Right lobe of liver (tissue), 6 donors: ENCODE data around the gene PRR12. TPM values are rescaled to one million over a fixed set of nuclear protein-coding genes. Genes with fewer than 3 reads are reported as not detected.

Experiments used
- ATAC-seq, 4 donors: fragments of 200-7000 bp; cut with Tn5 transposase; one replicate each; pipeline ENCODE4 v1.9.1; 2020; ENCODE audit warnings: mild to moderate bottlenecking in 4 of 4, moderate library complexity in 4 of 4
- DNase-seq, 3 donors: peaks; one replicate each; pipeline ENCODE4 v3.0.0-alpha.2; 2020
- H3K27ac ChIP-seq, 3 donors: fragments of 200-600 bp; one replicate each; pipeline ENCODE4 v1.8.0; 2022
- H3K27me3 ChIP-seq, 2 donors: fragments of 200-600 bp; one replicate each; pipeline ENCODE4 v1.8.0; 2022
- H3K36me3 ChIP-seq, 4 donors: fragments of 200-600 bp; sonication (generic) in 1 of 4; one replicate each; pipeline versions ENCODE4 v1.5.1 to v1.8.0; 2017 to 2022; ENCODE audit warnings: control low read depth in 1 of 4
- H3K4me1 ChIP-seq, 4 donors: fragments of 200-600 bp; sonication (generic) in 1 of 4; one replicate each; pipeline versions ENCODE4 v1.5.1 to v1.8.0; 2017 to 2022; ENCODE audit warnings: control low read depth in 1 of 4
- H3K4me3 ChIP-seq, 3 donors: fragments of 200-600 bp; one replicate each; pipeline ENCODE4 v1.8.0; 2022
- H3K9me3 ChIP-seq, 4 donors: fragments of 200-600 bp; sonication (generic) in 1 of 4; one replicate each; pipeline versions ENCODE4 v1.5.1 to v1.8.0; 2017 to 2022; ENCODE audit warnings: control low read depth in 1 of 4
- POLR2A ChIP-seq: fragments of 450-650 bp; IDR thresholded peaks from one replicate; pipeline ENCODE4 v1.6.1; 2017; ENCODE audit warnings: antibody characterized with exemption, mild to moderate bottlenecking
- WGBS: methylation state at CpG from one replicate; pipeline ENCODE4 v1.1.6; 2018; ENCODE audit warnings: low coverage, low lambda C conversion rate; ENCODE audit not compliant: insufficient coverage; ENCODE audit errors: missing lambda C conversion rate; 5-methylcytosine and 5-hydroxymethylcytosine counted together
- intact Hi-C, 2 donors: fragments of 100-400 bp; cut with DNase I; formaldehyde crosslinking; loops; one replicate each; pipeline versions ENCODE4 v1.11.2 to v1.14.1; 2022
- total RNA-seq, 6 experiments: library from RNA; depleted of rRNA in 2 of 6; stranded (reverse); fragments of >200 nt in 2 of 6; fragmentation: NEBNext Ultra II Directional in 3 of 6; extraction: Animal tissue kit (Norgen Biotek cat#: 25700) in 3 of 6; gene quantifications; one replicate each; pipeline versions ENCODE4 v1.1.0 to v1.2.4, GENCODE V29; 2016 to 2023
- TF ChIP-seq, protein P1 (sequence below), 4 donors: fragments of 200-600 bp in 3 of 4; fragments of 450-650 bp in 1 of 4; IDR thresholded peaks; one replicate each; pipeline versions ENCODE4 v1.5.1 to v1.8.0; 2016 to 2022; ENCODE audit warnings: antibody characterized with exemption in 4 of 4, mild to moderate bottlenecking in 2 of 4
- donor health status: DM: no; HTN: yes; CAD: no.
- donor health status: DM: no; HTN: no; CAD: no.
- donor health status: DM: no; HTN: no; CAD: no.
- donor health status: DM: no; HTN: yes; CAD: no.
- donor health status: DM: no; HTN: yes; CAD: no.

The PRR12 gene
- total RNA-seq, 6 experiments from 2014 or later, result 4.0 to 8.5 (median 5.5) TPM

DNA sequence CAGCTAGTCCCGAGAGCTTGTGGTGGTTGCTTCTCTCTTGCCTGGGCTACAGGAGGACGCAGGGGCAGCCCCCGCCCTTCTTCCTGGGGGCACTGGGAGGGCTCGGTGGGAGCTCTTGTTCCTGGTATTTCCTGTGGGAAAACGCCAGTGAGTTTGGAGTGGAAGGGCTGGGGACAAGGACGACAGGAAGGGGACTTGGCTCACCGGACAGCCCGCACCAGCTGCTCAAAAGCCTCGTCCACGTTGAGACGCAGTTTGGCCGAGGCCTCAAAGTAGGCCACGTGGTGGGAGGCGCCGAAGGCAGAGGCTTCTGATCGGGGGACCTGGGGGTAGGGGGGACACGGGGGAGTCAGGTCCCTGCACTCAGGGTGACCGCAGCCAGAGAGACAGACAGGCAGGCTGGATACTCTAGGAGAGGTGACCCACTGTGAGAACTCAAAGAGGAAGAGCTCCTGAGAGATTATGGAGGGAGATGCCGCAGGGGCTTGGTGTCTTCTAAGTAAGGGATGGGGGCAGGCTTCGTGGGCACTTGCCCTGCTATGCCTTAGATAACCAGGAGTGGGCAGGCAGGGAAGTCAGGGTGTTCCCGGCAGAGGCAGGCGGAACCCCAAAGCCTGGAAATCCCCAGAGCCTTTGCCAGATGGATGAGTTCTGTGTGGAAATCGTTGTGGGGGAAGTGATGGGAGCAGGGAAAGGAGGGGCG is 44.7 kb downstream of the PRR12 start:
- H3K27ac ChIP-seq, result no peak overlapping the region
- no peaks in the 10 kb centered on the region for H3K36me3 ChIP-seq
- ATAC-seq (no peak), DNase-seq (peak in 1 of 3 donors; percentile 21)
- intact Hi-C loops, result no loop called here
- peaks cover 0 to 8% (median 0%) of the 10 kb centered on the region in 4 donors for H3K4me1 ChIP-seq
- H3K9me3 ChIP-seq, result no peaks in the 10 kb centered on the region
- no peak for TF ChIP-seq POLR2A
- TF ChIP-seq, protein P1, sequence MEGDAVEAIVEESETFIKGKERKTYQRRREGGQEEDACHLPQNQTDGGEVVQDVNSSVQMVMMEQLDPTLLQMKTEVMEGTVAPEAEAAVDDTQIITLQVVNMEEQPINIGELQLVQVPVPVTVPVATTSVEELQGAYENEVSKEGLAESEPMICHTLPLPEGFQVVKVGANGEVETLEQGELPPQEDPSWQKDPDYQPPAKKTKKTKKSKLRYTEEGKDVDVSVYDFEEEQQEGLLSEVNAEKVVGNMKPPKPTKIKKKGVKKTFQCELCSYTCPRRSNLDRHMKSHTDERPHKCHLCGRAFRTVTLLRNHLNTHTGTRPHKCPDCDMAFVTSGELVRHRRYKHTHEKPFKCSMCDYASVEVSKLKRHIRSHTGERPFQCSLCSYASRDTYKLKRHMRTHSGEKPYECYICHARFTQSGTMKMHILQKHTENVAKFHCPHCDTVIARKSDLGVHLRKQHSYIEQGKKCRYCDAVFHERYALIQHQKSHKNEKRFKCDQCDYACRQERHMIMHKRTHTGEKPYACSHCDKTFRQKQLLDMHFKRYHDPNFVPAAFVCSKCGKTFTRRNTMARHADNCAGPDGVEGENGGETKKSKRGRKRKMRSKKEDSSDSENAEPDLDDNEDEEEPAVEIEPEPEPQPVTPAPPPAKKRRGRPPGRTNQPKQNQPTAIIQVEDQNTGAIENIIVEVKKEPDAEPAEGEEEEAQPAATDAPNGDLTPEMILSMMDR (IDR thresholded peaks at IDR 0.05), result no peak
- H3K27me3 ChIP-seq, result no peaks in the 10 kb centered on the region
- 45% methylated on average over 11 of the region's 24 CpGs for WGBS
- H3K4me3 ChIP-seq, result no peak overlapping the region

DNA sequence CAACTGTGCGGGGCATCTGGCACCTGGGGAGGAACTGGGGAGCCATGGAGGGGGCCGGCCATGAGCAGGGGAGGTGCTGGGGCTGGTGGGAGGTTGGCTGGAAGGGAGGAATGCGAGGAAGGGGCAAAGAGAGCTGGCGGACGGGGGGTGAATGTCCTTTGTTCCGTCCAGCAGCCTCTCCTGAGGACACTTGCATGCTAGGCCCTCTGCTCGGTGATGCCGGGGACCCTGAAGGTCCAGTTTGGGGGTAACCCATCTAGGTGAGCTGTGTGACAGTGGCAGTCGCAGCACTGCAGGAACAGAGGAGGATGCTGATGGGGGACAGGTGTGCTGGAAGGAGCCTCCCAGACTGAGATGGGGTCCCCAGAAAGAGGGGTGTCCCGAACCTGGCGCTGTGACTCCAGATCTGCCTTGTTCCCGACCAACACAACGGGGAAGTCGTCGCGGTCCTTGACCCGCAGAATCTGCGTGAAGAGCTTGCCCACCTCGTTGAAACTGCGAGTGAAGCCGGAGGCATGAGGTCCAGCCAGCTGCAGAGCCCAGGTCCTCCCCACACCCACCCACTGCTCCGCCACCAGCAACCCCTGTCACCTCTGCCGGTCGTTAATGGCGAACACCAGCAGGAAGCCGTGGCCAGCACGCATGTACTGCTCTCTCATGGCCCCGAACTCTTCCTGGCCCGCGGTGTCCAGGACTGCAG is 45.4 kb downstream of the PRR12 start:
- intact Hi-C loops, result no loop called here
- Histone ChIP-seq H3K36me3 (no peaks in the 10 kb centered on the region), H3K27ac (no peak overlapping the region), H3K27me3 (no peaks in the 10 kb centered on the region), H3K4me1 (peaks cover 0 to 12% (median 0%) of the 10 kb centered on the region in 4 donors), H3K4me3 (no peak overlapping the region), H3K9me3 (no peaks in the 10 kb centered on the region)
- no peak for ATAC-seq
- 68% methylated on average over 6 of the region's 30 CpGs for WGBS
- TF ChIP-seq, protein P1 (IDR thresholded peaks at IDR 0.05), result no peak
- peak in 1 of 3 donors; percentile 23 for DNase-seq

DNA sequence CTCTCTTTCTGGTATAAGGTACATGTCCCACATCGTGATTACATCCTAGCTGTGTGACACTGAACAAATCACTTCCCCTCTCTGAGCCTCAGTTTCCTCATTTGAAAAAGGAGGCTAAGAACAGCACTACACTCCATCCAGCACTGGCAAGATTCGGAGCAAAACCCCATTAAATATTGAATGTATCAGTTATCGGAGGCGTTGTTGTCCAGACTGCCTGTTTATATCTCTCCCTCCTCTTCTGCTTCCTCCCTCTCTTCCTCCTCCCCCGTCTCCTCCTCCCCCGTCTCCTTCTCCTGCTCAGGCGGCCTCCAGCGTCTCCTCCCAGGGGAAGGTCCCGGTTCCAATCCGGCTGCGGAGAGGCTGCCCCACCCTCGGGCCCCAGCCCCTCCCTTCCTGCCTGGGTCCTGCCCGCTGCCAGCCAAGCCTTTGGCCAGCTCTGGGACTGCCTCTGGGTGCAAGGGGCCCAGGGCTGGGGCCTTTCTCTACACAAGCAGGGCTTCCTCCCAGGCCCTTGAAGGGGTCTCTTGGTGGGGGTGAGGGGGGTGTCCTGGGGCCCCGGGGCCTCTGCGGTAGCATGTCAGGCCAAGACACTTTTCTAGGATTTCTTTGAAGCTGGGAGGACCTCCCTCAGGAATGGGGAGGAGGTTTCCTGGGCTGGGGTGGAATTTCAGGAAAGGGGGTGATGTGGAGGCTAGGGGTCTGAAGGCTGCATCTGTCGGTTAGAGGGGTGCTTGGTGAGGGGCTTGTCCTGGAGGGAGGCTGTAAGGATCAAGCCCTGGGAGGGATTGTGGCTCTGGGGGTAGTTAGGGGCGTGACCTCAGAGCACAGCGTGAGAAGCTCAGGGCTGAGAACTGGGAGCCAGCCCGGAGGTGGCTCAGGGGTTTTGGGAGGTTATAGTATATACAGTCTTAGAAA is 47.1 kb downstream of the PRR12 start:
- DNase-seq (peak; percentile 73 to 76 (median 74)), ATAC-seq (no peak)
- Histone ChIP-seq H3K27ac (peak overlapping the region; percentile 40 to 48 (median 47)), H3K36me3 (no peaks in the 10 kb centered on the region), H3K27me3 (no peaks in the 10 kb centered on the region), H3K4me3 (peak overlapping the region in 1 of 3 donors; percentile 62), H3K4me1 (peaks cover 0 to 11% (median 4%) of the 10 kb centered on the region in 4 donors), H3K9me3 (no peaks in the 10 kb centered on the region)
- intact Hi-C loops, result no loop called here
- no peak for TF ChIP-seq POLR2A
- TF ChIP-seq, protein P1 (IDR thresholded peaks at IDR 0.05), result no peak
- 31% methylated on average over 19 of the region's 19 CpGs for WGBS

DNA sequence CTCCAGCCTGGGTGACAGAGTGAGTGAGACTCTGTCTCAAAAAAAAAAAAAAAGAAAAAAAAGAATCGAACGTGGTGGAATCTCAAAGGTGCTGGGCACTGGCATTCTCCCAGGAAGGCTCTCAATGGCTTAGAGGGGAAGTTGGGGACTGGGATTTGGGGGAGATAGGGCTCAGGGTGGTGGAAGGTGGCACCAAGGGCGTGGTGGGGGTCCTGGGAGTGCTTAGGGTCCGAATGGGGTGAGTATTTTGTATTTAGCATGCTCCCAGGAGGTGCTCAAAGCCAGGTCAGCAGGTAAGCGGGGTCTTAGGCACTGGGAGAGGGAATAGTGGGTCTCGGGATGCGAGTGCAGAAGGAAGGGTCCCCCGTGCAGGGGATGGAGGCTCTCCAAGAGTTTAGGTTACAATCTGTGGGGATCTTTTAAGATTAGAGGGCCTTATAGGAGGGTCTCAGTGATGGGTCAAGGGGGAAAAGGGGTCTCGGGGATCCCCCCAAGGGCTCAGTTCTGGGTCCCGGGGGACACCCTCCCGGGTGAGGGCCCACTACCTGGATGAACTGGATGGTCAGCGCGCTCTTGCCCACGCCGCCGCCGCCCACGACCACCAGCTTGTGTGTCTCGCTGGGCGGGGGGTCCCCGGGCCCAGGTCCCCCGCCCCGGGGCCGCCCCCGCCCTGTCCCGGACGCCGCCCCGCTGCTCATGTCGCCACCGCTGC is 48.6 kb downstream of the PRR12 start:
- no peaks in the 10 kb centered on the region for H3K36me3 ChIP-seq
- H3K27ac ChIP-seq, result peak overlapping the region; percentile 73 to 83 (median 78)
- ATAC-seq (no peak), DNase-seq (no peak)
- H3K4me3 ChIP-seq, result peak overlapping the region; percentile 40 to 62 (median 58)
- H3K27me3 ChIP-seq, result no peaks in the 10 kb centered on the region
- TF ChIP-seq POLR2A, result no peak
- TF ChIP-seq, protein P1 (IDR thresholded peaks at IDR 0.05), result no peak
- H3K4me1 ChIP-seq, result peaks cover 0 to 15% (median 8%) of the 10 kb centered on the region in 4 donors
- H3K9me3 ChIP-seq, result no peaks in the 10 kb centered on the region
- intact Hi-C loops, result no loop called here
- WGBS, result 6% methylated on average over 6 of the region's 31 CpGs
